Prostate gland (tissue), 2 donors: ENCODE measurements around the gene ADGRL3. TPM values are rescaled to one million over a fixed set of nuclear protein-coding genes. Genes with fewer than 3 reads are reported as not detected.

Source experiments
- DNase-seq: peaks from one replicate; pipeline ENCODE4 v3.0.0-alpha.2; 2019; ENCODE audit warnings: low spot score
- H3K27ac ChIP-seq, 2 donors: fragments of 200-600 bp; sonication (generic); 2 replicates each; pipeline ENCODE4 v1.5.1; 2017 to 2019
- H3K27me3 ChIP-seq: fragments of 200-600 bp; sonication (generic); replicated peaks from 2 replicates; pipeline ENCODE4 v1.5.1; 2019; ENCODE audit not compliant: insufficient read depth
- H3K36me3 ChIP-seq, 2 donors: fragments of 200-600 bp; sonication (generic); 1 replicate in 1 of 2; 2 replicates in 1 of 2; pipeline versions ENCODE4 v1.5.1 to v1.8.1; 2017 to 2019
- H3K4me1 ChIP-seq: fragments of 200-600 bp; sonication (generic); replicated peaks from 2 replicates; pipeline ENCODE4 v1.5.1; 2019
- H3K4me3 ChIP-seq, 2 donors: fragments of 200-600 bp; sonication (generic); 2 replicates each; pipeline ENCODE4 v1.5.1; 2017 to 2019
- H3K9me3 ChIP-seq: fragments of 200-600 bp; sonication (generic); 2 replicates; pipeline ENCODE4 v1.5.1; 2017
- CTCF ChIP-seq, 4 experiments: fragments of 200-600 bp in 2 of 4; fragments of 450-650 bp in 2 of 4; sonication (generic) in 2 of 4; IDR thresholded peaks; 1 replicate in 3 of 4; 2 replicates in 1 of 4; pipeline ENCODE4 v1.5.1; 2016 to 2019; ENCODE audit warnings: antibody characterized with exemption in 4 of 4, mild to moderate bottlenecking in 2 of 4, moderate library complexity in 2 of 4
- POLR2A ChIP-seq: fragments of 450-650 bp; IDR thresholded peaks from one replicate; pipeline ENCODE4 v1.6.1; 2016; ENCODE audit warnings: antibody characterized with exemption, mild to moderate bottlenecking
- POLR2AphosphoS5 ChIP-seq: sonication (generic); formaldehyde crosslinking; IDR thresholded peaks from one replicate; pipeline ENCODE4 v1.6.1; 2017; ENCODE audit warnings: antibody characterized with exemption
- WGBS: methylation state at CpG from one replicate; pipeline ENCODE4 v1.1.5; 2018; 5-methylcytosine and 5-hydroxymethylcytosine counted together
- intact Hi-C: fragments of 100-400 bp; cut with DNase I; formaldehyde crosslinking; loops from one replicate; pipeline ENCODE4 v1.14.2; 2022
- total RNA-seq, 2 donors: library from RNA; depleted of rRNA; stranded (reverse); fragments of >200 nt; gene quantifications; one replicate each; pipeline ENCODE4 v1.1.0, GENCODE V29; 2016

ADGRL3 gene
- total RNA-seq, 2 donors from 2014 or later, result 1.7 to 23.5 TPM

DNA sequence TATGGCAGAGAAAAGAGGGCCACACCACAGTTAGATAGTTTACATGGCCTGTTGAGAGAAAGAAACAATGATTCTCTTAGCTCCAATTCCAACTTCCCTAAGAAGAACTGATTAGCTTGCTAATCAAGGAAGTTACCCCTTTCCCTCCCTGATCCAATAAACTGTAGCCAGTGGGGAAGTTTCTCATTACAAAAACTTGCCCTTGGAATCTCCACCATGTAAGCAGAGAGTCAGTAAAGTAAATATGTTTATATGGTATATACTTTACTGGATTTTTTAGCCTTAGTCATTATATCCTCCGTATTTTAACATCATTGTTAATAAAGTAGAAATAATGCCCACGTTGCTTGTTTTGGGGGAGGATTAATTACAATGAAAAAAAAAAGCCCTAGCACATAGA, 7.7 kb upstream of the ADGRL3 start:
- Histone ChIP-seq H3K27ac (no peak overlapping the region), H3K4me1 (no peaks in the 10 kb centered on the region), H3K36me3 (no peaks in the 10 kb centered on the region), H3K4me3 (no peak overlapping the region), H3K9me3 (no peaks in the 10 kb centered on the region), H3K27me3 (no peaks in the 10 kb centered on the region)
- DNase-seq, result no peak
- 65% methylated on average over 2 of the region's 2 CpGs for WGBS
- TF ChIP-seq CTCF (IDR thresholded peaks at IDR 0.05), result no peak
- no peak for TF ChIP-seq POLR2A
- TF ChIP-seq POLR2AphosphoS5, result no peak
- intact Hi-C loops, result no loop called here

DNA sequence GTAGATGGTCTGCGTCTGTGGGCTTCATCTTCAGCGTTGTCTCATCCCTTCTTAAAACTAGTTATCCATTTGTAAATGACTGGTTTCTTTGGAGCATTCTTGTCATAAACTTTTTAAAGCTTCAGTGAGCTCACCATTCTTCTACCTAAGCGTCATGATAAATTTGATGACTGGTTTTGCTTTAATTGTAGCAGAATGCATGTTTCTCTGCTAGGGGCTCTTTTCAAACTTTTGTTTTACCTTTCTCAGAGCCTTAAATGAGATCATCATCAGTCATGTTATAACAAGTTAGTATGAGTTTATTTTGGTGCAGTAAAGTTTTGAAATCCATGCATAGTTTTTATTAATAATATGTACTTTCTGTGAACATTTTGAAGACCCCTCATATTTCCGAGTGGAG, 6.3 kb upstream of the ADGRL3 start:
- DNase-seq, result no peak
- Histone ChIP-seq H3K27ac (no peak overlapping the region), H3K27me3 (peaks cover under 1% of the 10 kb centered on the region), H3K4me1 (no peaks in the 10 kb centered on the region), H3K9me3 (no peaks in the 10 kb centered on the region), H3K36me3 (no peaks in the 10 kb centered on the region), H3K4me3 (no peak overlapping the region)
- 87% methylated on average over 4 of the region's 4 CpGs for WGBS
- TF ChIP-seq CTCF (IDR thresholded peaks at IDR 0.05), result no peak
- TF ChIP-seq POLR2A, result no peak
- TF ChIP-seq POLR2AphosphoS5, result no peak
- intact Hi-C loops, result no loop called here

- no peak for DNase-seq
- Histone ChIP-seq H3K4me1 (no peaks in the 10 kb centered on the region), H3K36me3 (no peaks in the 10 kb centered on the region), H3K27me3 (peaks cover 3% of the 10 kb centered on the region), H3K4me3 (no peak overlapping the region), H3K9me3 (no peaks in the 10 kb centered on the region), H3K27ac (no peak overlapping the region)
- intact Hi-C loops, result no loop called here
- TF ChIP-seq POLR2A (no peak), POLR2AphosphoS5 (no peak), CTCF (IDR thresholded peaks at IDR 0.05) (no peak)
- WGBS, result 89% methylated on average over 1 of the region's 1 CpG
Measured at GRCh38 chr4:61194571-61194970, 5.6 kb upstream of the ADGRL3 start.

GRCh38 chr4:61195101-61195500, 5.0 kb upstream of the ADGRL3 start:
- Histone ChIP-seq H3K9me3 (no peaks in the 10 kb centered on the region), H3K27me3 (peaks cover 6% of the 10 kb centered on the region), H3K4me1 (no peaks in the 10 kb centered on the region), H3K36me3 (no peaks in the 10 kb centered on the region), H3K27ac (no peak overlapping the region), H3K4me3 (no peak overlapping the region)
- WGBS, result 28% methylated on average over 1 of the region's 1 CpG
- TF ChIP-seq CTCF (IDR thresholded peaks at IDR 0.05) (no peak), POLR2A (no peak), POLR2AphosphoS5 (no peak)
- no peak for DNase-seq
- intact Hi-C loops, result no loop called here

DNA sequence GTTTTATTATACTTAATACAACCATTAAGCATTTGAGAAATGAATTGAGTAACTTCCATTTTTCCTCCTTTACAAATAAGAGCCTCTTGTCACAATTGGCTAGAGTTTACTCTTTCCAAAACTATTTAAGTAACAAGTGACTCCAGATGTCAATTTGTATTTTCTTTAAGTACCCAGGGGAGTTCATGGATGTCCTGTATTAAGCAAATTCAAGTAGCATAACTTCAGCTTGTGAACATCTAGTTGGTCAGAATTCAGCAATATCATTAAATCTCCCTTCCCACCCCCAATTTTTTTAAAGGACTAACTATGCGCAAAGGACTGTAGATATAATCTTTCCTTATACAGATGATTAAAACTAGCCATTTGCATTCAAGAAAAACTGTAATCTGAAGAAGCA, 1.4 kb upstream of the ADGRL3 start:
- DNase-seq, result no peak
- no peak overlapping the region for H3K27ac ChIP-seq
- intact Hi-C loops, result no loop called here
- H3K27me3 ChIP-seq, result peaks cover 26% of the 10 kb centered on the region
- TF ChIP-seq CTCF (IDR thresholded peaks at IDR 0.05) (no peak), POLR2AphosphoS5 (no peak), POLR2A (no peak)
- WGBS, result 92% methylated on average over 1 of the region's 1 CpG
- no peak overlapping the region for H3K4me3 ChIP-seq
- no peaks in the 10 kb centered on the region for H3K36me3 ChIP-seq
- peaks cover 6% of the 10 kb centered on the region for H3K4me1 ChIP-seq
- H3K9me3 ChIP-seq, result no peaks in the 10 kb centered on the region
